Kidney capillary endothelial cell (primary cell): ENCODE results near the gene E2F4.

ENCODE experiments used
- DNase-seq: peaks from one replicate; pipeline ENCODE4 v3.0.0-alpha.2; 2018; ENCODE audit warnings: low spot score

E2F4 gene

DNA sequence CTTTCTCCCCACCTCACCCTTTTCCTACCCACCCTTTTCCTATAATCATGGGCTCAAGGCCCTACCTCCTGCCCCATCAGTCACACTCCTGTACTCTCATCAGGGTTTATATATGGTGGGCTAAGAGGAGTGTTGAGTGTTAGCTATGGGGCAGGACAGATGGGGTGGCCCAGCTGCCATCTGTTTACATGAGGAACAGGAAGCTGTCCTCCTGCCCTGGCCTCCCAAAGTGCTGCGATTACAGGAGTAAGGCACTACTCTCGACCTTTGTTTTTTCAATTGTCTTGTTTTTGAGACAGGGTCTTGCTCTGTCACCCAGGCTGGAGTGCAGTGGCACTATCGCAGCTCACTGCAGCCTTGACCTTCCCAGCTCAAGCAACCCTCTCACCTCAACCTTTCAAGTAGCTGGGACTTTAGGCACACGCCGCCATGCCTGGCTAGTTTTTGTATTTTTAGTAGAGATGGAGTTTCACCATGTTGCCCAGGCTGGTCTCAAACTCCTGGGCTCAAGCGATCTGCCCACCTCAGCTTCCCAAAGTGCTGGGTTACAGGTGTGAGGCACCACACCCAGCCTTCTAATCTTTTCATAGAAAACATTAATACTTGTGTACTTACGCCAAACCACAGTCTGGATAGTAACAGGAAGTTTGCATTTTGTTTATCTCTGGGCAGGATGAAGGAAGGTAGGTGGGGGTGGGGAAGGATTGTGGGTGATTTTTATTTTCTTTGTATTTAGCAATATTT is 33.9 kb upstream of the E2F4 start:
- no peak for DNase-seq

DNA sequence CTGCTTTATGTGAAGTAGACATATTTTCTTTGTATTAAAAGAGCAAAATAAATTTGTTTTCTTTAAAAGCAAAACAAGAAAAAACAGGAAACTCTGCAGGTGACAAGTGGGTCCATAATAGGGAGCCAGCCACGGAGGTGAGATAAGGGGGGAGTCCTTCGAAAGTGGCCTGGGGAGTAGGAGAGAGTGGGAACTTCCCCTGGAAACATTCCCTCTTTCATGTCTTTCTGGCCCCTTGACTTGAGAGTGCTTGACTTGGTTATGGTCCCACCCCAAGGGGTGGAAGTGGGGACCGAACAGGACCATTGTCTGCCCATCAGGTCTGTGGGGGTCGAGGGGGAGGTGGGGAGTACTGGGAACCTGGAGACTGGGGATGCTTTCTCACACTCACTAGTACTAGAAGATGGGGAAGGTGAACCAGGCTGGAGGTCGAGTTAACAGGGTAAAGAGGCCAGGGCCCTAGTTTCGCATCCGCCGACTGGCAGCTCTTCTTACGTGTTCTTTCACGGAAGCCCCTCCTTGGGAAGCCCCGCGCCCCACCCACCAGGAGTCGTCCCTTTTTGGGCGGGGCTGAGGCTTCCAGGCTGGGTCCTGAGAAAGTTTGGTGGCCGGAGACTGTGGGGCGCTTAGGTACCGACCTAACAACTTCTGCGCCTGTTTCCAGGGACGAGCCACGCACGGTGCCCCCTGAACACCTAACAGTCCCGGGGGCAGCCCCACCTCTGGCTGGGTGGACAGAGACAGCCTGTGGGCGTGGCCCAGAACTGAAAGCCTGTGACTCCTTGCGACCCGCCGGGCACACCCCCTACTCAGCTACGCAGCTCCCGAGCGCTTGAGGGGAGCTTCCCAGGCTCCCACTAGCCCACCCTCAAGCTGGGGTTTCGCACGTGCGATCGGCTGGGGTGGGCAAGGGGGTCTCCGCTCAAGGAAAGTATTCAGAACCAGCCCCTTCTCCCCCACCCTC is 33.0 kb upstream of the E2F4 start:
- DNase-seq: no peak

DNA sequence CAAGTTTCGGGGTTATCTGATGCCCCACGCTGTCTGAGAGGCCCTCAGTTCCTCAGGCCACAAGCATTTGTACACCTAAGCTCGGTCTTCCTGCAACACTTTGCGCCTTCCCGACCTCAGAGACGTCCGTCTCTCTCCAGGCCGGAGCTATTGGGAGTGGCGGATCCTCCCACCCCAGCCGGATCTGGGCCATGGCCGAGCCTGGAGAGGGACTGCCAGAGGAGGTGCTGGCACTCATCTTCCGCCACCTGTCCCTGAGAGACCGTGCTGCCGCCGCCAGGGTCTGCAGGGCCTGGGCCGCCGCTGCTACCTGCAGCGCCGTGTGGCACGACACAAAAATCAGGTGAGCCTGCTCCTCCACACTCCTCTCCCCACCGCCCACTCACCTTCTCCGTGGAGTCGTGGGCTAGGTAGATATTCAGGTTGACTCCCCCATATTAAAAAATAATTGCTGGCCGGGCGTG is 30.3 kb upstream of the E2F4 start:
- DNase-seq: no peak

DNA sequence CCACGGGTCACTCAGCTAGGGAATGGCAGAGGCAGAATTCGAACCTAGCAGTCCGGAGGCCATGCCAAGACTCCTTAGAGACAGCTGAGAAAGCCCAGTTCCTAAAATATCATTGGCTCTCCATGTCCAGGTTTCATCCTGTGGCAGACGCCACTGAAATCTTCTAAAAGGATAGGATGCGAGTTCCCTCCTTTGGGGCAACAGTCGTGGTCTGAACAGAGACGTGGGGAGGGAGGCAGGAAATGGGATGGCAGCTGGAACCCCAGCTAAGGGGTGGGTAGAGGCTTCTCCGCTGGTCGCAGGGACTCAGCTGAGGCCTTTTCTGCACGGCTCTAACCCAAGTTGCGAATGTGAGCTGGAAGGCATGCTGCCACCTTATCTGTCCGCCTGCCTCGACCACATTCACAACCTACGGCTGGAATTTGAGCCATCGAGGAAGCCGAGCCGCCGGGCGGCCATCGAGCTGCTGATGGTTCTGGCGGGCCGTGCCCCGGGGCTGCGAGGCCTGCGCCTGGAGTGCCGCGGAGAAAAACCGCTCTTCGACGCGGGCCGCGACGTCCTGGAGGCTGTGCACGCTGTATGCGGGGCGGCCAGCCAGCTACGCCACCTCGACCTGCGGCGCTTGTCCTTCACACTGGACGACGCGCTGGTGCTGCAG is 29.3 kb upstream of the E2F4 start:
- DNase-seq: no peak

DNA sequence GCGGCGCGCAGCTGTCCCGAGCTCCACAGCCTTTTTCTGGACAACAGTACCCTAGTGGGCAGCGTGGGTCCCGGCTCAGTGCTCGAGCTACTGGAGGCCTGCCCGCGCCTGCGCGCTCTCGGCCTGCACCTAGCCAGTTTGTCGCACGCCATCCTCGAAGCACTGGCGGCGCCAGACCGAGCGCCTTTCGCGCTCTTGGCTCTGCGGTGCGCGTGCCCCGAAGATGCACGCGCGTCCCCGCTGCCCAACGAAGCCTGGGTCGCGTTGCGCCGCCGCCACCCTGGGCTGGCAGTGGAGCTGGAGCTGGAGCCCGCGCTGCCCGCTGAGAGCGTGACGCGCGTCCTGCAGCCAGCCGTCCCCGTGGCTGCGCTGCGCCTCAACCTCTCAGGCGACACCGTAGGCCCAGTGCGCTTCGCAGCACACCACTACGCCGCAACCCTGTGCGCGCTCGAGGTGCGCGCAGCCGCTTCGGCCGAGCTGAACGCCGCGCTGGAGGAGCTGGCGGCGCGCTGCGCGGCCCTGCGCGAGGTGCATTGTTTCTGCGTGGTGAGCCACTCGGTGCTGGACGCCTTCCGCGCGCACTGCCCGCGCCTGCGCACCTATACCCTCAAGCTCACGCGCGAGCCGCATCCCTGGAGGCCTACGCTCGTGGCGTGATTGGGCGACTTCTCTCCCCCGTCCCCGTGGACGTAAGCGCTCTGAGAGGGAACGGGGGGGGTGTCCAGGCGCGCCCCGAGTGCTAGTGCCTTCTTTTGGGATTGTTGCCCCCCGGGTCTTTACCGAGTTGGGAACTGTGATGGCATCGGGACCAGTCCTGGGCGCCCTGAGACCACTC is 28.6 kb upstream of the E2F4 start:
- no peak for DNase-seq

DNA sequence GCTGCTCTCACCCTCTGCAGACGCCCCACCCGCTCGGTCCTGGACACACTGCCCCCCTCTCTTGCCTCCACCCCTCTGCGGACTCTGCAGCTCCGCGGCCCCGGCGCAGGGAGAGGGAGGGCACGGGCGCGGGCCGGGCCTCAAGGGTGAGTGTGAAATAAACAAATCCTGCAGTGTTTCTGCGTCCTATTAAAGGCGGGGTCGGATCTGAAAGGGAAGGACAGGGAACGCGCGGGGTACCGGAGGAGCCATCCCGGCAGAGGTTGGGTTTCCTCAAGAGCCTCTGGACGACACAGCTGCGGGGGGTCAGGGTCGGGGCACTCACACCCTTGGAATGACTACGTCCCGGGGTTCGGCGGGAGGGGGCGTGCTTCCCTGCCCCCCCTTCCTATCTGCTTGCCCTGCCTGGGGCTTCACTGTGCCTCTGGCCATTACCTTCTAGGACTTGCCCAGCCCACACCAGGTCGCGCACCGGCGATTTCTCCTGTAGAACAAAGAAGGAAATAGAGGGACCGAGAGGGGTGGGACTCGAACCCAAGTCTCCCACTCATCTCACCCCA is 27.9 kb upstream of the E2F4 start:
- DNase-seq: no peak

DNA sequence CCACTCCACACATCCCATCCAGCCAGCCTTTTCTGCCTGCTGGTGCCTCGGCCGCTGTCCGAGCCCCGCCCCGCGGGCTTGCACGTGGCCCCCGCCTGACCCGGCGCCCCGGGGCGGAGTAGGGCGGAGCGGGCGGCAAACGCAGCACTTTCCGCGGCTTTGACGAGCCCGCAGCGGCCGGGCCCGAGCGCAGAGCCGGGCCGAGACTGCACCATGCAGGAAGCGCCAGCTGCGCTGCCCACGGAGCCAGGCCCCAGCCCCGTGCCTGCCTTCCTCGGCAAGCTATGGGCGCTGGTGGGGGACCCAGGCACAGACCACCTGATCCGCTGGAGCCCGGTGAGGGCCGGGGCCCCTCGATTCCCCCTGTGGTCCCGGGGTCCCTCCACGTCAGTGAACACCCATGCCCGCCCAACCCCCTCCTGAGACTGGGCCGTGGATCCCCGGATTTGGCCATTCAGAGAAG is 27.3 kb upstream of the E2F4 start, which contains the start of gene HSF4:
Gene HSF4 (plus strand): TSS at position 147 of the 463 bp plus-strand sequence. CDS start 67 bp downstream, at position 214.
- no peak for DNase-seq

DNA sequence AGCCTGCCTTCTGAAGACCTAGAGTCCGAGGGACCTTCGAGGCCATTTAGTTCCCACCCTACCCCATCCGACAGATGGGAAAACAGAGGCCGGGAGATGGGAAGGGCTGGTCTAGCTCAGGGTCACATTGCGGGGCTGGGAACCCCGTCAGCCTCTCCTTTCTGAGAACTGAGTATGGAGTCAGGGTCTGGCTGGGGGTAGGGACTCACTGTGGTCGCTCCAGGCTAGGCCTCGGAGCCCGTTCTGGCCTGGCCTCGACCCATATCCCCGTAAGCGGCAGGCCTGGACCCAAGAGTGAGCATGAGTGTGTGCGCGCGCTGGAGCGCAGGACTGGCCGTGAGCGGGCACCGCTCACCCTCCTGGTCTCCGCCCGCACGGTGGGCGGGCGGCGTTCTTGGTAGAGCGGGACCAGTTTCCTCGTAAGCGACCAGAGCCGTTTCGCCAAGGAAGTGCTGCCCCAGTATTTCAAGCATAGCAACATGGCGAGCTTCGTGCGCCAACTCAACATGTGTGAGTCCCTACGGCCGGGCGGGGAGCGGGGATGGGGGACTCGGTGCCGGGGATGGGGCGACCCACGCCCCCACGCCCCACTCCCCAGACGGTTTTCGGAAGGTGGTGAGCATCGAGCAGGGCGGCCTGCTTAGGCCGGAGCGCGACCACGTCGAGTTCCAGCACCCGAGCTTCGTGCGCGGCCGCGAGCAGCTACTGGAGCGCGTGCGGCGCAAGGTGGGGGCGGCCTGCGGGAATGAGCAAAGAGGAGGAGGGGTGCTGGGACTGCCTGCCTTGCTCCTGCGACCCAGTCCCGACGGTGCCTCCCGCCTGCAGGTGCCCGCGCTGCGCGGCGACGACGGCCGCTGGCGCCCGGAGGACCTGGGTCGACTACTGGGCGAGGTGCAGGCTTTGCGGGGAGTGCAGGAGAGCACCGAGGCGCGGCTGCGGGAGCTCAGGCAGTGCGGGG is 26.6 kb upstream of the E2F4 start:
- no peak for DNase-seq

DNA sequence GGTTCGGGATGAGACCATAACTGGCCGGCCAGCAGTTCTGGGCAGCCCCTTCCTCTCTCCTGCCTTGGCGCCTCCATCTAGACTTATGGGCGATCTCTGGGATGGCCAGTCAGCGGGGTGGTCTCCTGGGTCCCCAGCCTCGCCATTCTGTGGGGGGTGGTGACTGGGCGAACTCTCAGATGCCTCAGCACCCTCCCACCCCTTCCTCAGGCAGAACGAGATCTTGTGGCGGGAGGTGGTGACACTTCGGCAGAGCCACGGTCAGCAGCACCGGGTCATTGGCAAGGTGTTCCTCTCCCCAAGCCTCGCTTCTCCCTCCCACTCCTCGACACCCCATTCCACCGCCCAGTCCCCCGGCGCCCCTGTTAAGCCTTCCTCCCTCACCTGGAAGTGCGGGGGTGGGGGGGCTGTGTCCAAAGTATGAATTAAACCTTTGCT is 25.8 kb upstream of the E2F4 start:
- no peak for DNase-seq

DNA sequence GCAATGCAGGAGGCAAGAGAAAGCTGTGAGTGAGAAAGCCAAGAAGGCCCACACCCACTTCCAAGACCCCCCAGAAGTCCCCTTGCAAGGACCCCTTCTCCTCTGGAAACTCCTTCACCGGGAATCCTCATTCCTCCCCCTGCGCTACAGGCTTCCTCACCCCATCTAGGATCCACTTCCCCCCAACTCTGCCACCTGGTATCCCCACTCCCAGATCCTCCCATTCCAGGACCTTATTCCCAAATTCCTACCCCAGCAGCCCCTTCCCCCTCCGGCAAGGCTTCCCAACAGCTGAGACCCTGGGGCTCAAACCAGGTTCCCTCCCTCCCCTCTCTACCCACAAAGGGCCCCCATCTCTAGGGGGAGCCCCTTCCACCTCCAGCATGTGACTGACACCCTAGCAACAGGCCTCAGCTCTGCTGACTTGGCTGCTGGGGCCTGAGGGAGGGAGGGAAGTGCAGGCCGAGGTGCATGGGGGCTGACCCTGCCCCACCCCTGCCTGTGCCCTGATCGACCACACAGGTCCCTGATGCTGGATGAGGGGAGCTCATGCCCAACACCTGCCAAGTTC is 25.3 kb upstream of the E2F4 start:
- no peak for DNase-seq

DNA sequence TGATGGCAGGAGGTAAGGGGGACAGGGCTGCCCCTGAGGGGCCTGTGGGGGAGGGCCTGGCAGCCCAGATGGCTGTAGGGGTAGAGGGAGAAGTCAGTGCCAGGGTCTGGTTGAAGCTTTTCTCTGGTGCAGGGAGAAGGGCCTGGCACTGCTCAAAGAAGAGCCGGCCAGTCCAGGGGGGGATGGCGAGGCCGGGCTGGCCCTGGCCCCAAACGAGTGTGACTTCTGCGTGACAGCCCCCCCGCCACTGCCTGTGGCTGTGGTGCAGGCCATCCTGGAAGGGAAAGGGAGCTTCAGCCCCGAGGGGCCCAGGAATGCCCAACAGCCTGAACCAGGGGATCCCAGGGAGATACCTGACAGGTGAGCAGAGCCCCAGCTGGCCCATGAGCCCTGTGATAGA is 24.4 kb upstream of the E2F4 start:
- DNase-seq: no peak

DNA sequence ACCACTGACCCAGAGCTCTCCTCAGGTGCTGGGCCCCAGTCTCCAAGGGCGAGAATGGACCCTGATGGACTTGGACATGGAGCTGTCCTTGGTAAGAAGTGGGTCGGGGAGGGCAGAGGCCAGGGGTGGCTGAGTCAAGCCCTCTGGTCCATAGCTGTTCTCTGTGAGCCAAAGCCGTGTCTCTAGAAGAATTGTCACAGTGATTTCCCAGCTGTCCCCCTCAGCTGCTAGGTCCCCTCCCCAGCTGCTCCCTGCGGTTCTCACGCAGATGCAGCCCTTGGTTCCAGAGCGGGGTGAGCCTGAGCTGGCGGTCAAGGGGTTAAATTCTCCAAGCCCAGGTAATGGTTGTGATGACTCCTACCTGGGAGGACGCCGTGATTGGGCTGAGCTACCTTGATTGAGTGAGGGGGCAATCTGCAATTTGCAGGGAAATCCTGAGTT is 22.9 kb upstream of the E2F4 start:
- no peak for DNase-seq

DNA sequence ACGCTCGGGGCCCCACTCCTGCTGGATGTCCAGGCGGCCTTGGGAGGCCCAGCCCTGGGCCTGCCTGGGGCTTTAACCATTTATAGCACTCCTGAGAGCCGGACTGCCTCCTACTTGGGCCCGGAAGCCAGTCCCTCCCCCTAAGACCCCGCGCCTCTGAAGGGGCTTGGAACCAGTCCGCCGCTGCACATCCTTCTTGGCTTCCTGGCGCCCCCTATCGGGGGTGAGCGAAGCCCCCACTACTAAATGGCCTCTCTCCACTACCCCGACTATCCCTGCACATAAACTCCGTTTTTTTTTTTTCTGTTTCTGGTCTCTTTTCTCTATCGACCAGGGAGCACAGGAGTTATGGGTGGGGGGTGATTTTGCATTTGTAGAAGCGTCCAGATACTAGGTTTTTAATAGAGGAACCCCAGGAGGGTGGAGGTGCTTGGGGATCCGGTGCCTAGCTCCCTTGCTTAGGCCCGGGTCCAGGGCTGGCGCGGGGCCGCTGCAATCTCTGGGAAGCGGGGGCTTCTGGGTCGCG is 22.2 kb upstream of the E2F4 start:
- no peak for DNase-seq

DNA sequence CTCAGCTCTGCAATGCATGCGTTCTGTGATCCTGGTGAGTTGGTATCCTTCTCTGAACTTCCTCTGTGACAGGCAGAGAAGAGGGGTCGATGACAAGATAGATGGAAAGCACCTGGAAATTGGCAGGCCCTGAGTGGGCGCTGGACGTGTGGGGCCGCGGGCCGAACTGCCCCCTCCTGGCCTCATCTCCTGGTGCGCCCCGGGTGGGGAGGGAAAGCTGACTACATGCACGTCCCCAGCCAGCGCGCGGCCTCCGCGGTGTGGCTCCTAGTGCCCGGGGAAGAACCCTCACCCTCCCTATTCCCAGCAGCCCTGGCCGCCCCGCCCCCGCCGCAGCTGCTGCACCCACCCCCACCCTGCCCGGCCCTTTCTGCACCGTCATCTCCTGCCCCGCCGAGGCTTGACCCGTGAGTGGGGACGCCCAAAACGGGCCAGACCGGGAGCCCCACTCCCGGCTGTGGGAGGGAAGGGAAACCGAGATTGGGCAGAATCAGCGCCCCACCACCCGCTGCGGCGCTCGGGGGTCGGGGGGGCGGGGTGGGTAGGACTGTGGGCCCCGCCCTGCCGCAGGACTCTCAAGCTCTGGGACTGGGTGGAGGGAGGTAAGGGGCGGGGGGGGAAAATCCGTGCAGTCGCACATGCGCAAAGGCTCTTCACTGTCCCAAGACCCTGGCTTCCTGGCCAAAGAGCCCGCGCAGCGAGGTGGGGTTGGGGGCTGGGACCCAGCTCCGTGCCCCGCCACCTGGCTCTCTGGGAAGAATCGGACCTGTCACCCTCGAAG is 21.6 kb upstream of the E2F4 start, which contains the start of gene NOL3:
Gene NOL3 (plus strand): TSS at position 371 of the 781 bp plus-strand sequence.
- no peak for DNase-seq

DNA sequence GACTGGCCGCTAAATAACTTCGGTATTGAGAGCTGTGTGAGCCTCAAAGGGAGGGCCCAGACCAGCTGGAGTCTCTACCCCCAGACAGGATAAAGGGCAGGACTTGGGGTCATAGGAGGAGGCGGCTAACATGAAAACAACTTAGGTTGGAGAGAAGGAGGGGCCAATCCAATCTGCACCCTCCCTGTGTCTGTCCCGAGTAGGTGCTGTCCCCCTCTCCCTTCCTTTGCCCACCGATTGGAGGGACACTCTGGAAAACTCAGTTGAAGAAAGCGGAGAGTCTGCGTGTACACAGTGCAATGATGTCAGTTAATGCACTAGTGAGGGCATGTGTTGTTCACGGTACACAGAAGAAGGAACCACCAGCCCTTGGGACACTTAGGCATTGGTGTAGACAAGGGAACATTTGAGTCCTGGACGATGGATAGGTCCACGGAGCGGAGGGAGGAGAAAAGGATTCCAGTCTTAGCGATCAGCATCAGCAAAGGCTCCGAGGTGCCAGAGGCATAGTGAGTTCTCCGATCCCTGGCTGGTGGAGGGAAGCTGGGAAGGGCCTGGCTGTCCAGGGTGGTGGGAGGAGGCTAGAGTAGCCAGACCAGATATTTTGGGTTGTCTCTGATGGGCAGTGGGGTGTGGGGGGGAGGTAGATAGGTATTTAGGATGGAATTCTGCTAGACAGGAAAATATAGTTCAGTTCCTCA is 20.9 kb upstream of the E2F4 start:
- DNase-seq: no peak

DNA sequence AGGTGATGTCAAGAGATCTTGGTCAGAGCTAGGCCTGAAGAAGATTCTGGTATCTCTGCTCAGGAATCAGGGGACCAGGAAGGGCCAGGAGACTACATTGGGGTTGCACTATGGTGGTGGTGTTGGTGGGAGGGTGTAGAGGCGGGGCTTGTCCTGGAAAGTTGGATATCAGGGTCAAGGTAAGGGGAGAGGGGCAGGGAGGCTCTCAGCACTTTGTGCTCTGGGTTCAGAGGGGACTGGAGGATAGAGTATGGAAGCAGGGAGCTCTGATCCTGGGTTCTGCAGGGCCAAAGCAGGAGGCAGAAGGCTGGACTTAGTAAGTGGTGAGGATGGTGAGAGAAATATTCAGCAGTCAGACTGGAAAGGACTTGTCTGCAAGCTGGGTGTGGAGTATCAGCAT is 18.6 kb upstream of the E2F4 start:
- no peak for DNase-seq
